Measurements from ENCODE around the gene HOTAIR.

The HOTAIR gene

DNA sequence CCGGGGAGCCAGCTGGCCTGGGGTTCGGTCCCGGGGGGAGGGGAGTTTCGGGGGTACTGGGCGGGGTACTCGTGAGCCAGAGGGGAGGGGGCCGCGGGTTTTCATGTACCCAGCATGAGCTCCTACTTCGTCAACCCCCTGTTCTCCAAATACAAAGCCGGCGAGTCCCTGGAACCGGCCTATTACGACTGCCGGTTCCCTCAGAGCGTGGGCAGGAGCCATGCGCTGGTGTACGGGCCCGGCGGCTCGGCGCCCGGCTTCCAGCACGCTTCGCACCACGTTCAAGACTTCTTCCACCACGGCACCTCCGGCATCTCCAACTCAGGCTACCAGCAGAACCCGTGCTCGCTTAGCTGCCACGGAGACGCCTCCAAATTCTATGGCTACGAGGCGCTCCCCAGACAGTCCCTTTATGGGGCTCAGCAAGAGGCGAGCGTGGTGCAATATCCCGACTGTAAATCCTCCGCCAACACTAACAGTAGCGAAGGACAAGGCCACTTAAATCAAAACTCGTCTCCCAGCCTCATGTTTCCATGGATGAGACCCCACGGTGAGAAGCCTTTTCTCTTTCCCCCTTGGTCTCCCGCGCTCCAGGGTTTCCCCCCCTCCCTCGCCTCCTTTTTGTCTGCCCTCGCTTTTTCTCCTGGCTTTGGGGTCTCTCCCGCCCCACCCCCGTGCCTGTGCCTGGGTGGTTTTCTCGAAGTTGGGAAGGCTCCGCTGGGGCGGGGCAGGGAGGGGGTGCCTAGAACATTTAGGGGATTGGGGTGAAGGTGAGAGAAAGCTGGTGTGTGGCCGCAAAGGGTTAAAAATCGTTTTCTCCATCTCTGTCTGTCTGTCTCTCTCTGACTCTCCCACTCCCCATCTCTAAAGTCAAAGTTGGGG, 34.7 kb upstream of the HOTAIR start:
- H3K4me3 ChIP-seq (ENCODE audit: insufficient read depth in 1 of 2, low read depth in 1 of 2, low read length in 2 of 2), result peak overlapping the region; percentile 73 to 85

DNA sequence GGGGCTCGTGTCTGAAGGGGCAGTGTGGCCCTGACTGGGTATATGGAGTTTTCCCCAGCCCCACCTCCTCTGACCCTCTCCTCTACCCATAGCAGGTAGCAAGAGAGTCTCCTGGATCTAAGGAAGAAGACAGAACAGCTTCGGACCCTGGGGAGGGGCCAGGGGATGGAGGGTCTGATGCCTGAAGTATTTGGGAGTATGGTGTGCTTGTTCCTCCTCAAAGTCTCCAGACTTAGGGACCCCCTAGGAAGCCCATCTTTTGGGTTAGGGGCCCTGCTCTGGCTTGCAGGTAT, 33.5 kb upstream of the HOTAIR start:
- peak overlapping the region in 1 of 2 experiments; percentile 46 for H3K23ac ChIP-seq (ENCODE audit: low read length in 2 of 2)
- H3K79me1 ChIP-seq (replicated peaks; ENCODE audit: low read length, poor library complexity, severe bottlenecking), result no peaks in the 10 kb centered on the region
- peak overlapping the region; percentile 82 to 91 for H3K18ac ChIP-seq (ENCODE audit: low read depth in 1 of 2, low read length in 2 of 2)
- H2BK5ac ChIP-seq (ENCODE audit: low read depth, low read length, poor library complexity, severe bottlenecking), result no peak overlapping the region
- peak overlapping the region in 1 of 2 experiments; percentile 37 for H3K14ac ChIP-seq (ENCODE audit: low read length in 2 of 2)
- H2BK15ac ChIP-seq (ENCODE audit: low read depth, poor library complexity, severe bottlenecking), result peak overlapping the region; percentile 86
- peak overlapping the region; percentile 72 for H4K8ac ChIP-seq (ENCODE audit: low read length)
- H3K4me3 ChIP-seq (ENCODE audit: insufficient read depth in 1 of 2, low read depth in 1 of 2, low read length in 2 of 2), result peak overlapping the region in 1 of 2 experiments; percentile 86
- peak overlapping the region; percentile 93 for H2AK5ac ChIP-seq (ENCODE audit: low read length, severe bottlenecking)
- peak overlapping the region; percentile 98 for H3K9ac ChIP-seq (ENCODE audit: low read length)
- 19% methylated on average over 1 of the region's 2 CpGs for WGBS
- H3K4ac ChIP-seq (ENCODE audit: low read depth in 1 of 2, low read length in 2 of 2), result peak overlapping the region; percentile 40 to 66
- peak overlapping the region; percentile 90 for H4K91ac ChIP-seq (ENCODE audit: low read length)
- peak overlapping the region; percentile 92 for H2BK120ac ChIP-seq (ENCODE audit: low read depth, low read length)
- peak overlapping the region; percentile 52 for H3K4me2 ChIP-seq (ENCODE audit: low read length, poor library complexity, severe bottlenecking)
- no peak overlapping the region for H2AFZ ChIP-seq (ENCODE audit: low read depth, low read length)
- peaks cover 38% of the 10 kb centered on the region for H3K4me1 ChIP-seq (ENCODE audit: control insufficient read depth, insufficient read depth, low read depth, low read length)
- no peak for DNase-seq
- H3K36me3 ChIP-seq (ENCODE audit: control insufficient read depth in 1 of 2, insufficient read depth in 2 of 2, low read depth in 1 of 2, low read length in 2 of 2), result no peaks in the 10 kb centered on the region
- H3K27ac ChIP-seq (ENCODE audit: low read length, poor library complexity, severe bottlenecking), result peak overlapping the region; percentile 59
- H2BK12ac ChIP-seq (ENCODE audit: low read length in 2 of 2), result peak overlapping the region in 1 of 2 experiments; percentile 92
- H3K9me3 ChIP-seq (ENCODE audit: control insufficient read depth, low read length), result no peaks in the 10 kb centered on the region
- H3K27me3 ChIP-seq (ENCODE audit: control insufficient read depth in 1 of 2, insufficient read depth in 1 of 2, low read length in 2 of 2), result no peaks in the 10 kb centered on the region

More for the DNA sequence above, 34.7 kb upstream of the HOTAIR start:
- 1% methylated on average over 38 of the region's 51 CpGs for WGBS
- H2BK12ac ChIP-seq (ENCODE audit: low read length in 2 of 2), result peak overlapping the region; percentile 29 to 90
- peak overlapping the region; percentile 85 for H3K4me2 ChIP-seq (ENCODE audit: low read length, poor library complexity, severe bottlenecking)
- H3K14ac ChIP-seq (ENCODE audit: low read length in 2 of 2), result peak overlapping the region in 1 of 2 experiments; percentile 22
- H4K91ac ChIP-seq (ENCODE audit: low read length), result peak overlapping the region; percentile 93
- H3K4me1 ChIP-seq (ENCODE audit: control insufficient read depth, insufficient read depth, low read depth, low read length), result peaks cover 38% of the 10 kb centered on the region
- no peaks in the 10 kb centered on the region for H3K36me3 ChIP-seq (ENCODE audit: control insufficient read depth in 1 of 2, insufficient read depth in 2 of 2, low read depth in 1 of 2, low read length in 2 of 2)
- H2AFZ ChIP-seq (ENCODE audit: low read depth, low read length), result no peak overlapping the region
- peak; percentile 43 for DNase-seq
- H3K9ac ChIP-seq (ENCODE audit: low read length), result peak overlapping the region; percentile 96
- peak overlapping the region; percentile 73 for H3K27ac ChIP-seq (ENCODE audit: low read length, poor library complexity, severe bottlenecking)
- peak overlapping the region; percentile 93 for H2BK15ac ChIP-seq (ENCODE audit: low read depth, poor library complexity, severe bottlenecking)
- H3K79me1 ChIP-seq (replicated peaks; ENCODE audit: low read length, poor library complexity, severe bottlenecking), result no peaks in the 10 kb centered on the region
- H2BK120ac ChIP-seq (ENCODE audit: low read depth, low read length), result peak overlapping the region; percentile 92
- peak overlapping the region; percentile 79 for H4K8ac ChIP-seq (ENCODE audit: low read length)
- H2BK5ac ChIP-seq (ENCODE audit: low read depth, low read length, poor library complexity, severe bottlenecking), result peak overlapping the region; percentile 33
- H3K18ac ChIP-seq (ENCODE audit: low read depth in 1 of 2, low read length in 2 of 2), result peak overlapping the region; percentile 78 to 94
- peak overlapping the region in 1 of 2 experiments; percentile 60 for H3K23ac ChIP-seq (ENCODE audit: low read length in 2 of 2)
- peak overlapping the region; percentile 76 to 99 for H3K4ac ChIP-seq (ENCODE audit: low read depth in 1 of 2, low read length in 2 of 2)
- no peaks in the 10 kb centered on the region for H3K27me3 ChIP-seq (ENCODE audit: control insufficient read depth in 1 of 2, insufficient read depth in 1 of 2, low read length in 2 of 2)
- no peak overlapping the region for H2AK5ac ChIP-seq (ENCODE audit: low read length, severe bottlenecking)
- H3K9me3 ChIP-seq (ENCODE audit: control insufficient read depth, low read length), result no peaks in the 10 kb centered on the region

DNA sequence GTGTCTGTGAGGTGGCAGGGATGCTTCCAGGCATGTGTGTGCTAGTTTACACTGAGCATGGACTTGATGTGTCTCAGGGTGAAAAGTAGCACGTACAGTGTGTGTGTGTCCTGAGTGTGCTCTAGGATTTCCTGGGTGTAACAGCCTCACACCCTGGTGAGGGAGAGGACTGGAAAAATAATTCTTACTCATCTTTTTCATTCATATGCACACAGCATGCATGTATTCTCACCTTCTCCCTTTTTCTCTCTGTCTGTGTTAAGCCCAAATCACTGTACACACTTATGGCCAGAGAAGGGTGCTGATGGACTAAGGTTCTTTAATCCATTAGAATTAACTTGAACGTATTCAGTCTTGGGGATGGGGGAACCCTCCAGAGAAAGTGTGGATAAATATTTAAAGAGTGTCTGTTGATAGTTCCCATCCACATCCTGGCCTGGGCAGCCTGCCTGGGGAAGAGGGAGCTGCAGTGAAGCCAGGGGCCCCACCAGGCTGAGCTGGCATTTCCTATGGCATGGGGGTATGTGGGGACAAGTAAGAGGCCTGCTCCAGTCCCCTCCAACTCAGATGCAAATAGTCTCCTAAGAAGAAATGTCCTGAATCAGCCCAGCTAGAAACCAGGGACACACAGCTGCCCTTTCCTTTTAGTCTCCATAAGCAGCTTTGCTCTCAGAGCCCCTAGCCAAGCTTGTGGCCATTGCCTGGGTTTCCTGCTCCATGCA, 32.9 kb upstream of the HOTAIR start:
- H2BK120ac ChIP-seq (ENCODE audit: low read depth, low read length), result peak overlapping the region; percentile 92
- H2BK15ac ChIP-seq (ENCODE audit: low read depth, poor library complexity, severe bottlenecking), result no peak overlapping the region
- no peaks in the 10 kb centered on the region for H3K79me1 ChIP-seq (replicated peaks; ENCODE audit: low read length, poor library complexity, severe bottlenecking)
- WGBS, result 48% methylated on average over 2 of the region's 2 CpGs
- peak overlapping the region; percentile 59 for H3K27ac ChIP-seq (ENCODE audit: low read length, poor library complexity, severe bottlenecking)
- H3K4me2 ChIP-seq (ENCODE audit: low read length, poor library complexity, severe bottlenecking), result peak overlapping the region; percentile 52
- peak overlapping the region in 1 of 2 experiments; percentile 44 for H3K14ac ChIP-seq (ENCODE audit: low read length in 2 of 2)
- H3K9me3 ChIP-seq (ENCODE audit: control insufficient read depth, low read length), result no peaks in the 10 kb centered on the region
- H3K4ac ChIP-seq (ENCODE audit: low read depth in 1 of 2, low read length in 2 of 2), result peak overlapping the region; percentile 40 to 66
- no peak overlapping the region for H2AFZ ChIP-seq (ENCODE audit: low read depth, low read length)
- peak; percentile 33 for DNase-seq
- peaks cover 35% of the 10 kb centered on the region for H3K4me1 ChIP-seq (ENCODE audit: control insufficient read depth, insufficient read depth, low read depth, low read length)
- peak overlapping the region; percentile 75 to 92 for H2BK12ac ChIP-seq (ENCODE audit: low read length in 2 of 2)
- peak overlapping the region; percentile 90 for H4K91ac ChIP-seq (ENCODE audit: low read length)
- H3K18ac ChIP-seq (ENCODE audit: low read depth in 1 of 2, low read length in 2 of 2), result peak overlapping the region; percentile 82 to 91
- H3K27me3 ChIP-seq (ENCODE audit: control insufficient read depth in 1 of 2, insufficient read depth in 1 of 2, low read length in 2 of 2), result no peaks in the 10 kb centered on the region
- no peak overlapping the region for H3K23ac ChIP-seq (ENCODE audit: low read length in 2 of 2)
- peak overlapping the region; percentile 98 for H3K9ac ChIP-seq (ENCODE audit: low read length)
- H3K4me3 ChIP-seq (ENCODE audit: insufficient read depth in 1 of 2, low read depth in 1 of 2, low read length in 2 of 2), result peak overlapping the region in 1 of 2 experiments; percentile 86
- no peak overlapping the region for H2BK5ac ChIP-seq (ENCODE audit: low read depth, low read length, poor library complexity, severe bottlenecking)
- peaks cover 0 to 3% of the 10 kb centered on the region in 2 experiments for H3K36me3 ChIP-seq (ENCODE audit: control insufficient read depth in 1 of 2, insufficient read depth in 2 of 2, low read depth in 1 of 2, low read length in 2 of 2)
- H2AK5ac ChIP-seq (ENCODE audit: low read length, severe bottlenecking), result peak overlapping the region; percentile 93
- H4K8ac ChIP-seq (ENCODE audit: low read length), result peak overlapping the region; percentile 72

Data from mesenchymal stem cell (in vitro differentiated cells and primary cell).